HG03469 (cell line): ENCODE data around the gene COX7A2.

Source experiments
- ATAC-seq: cut with Tn5 transposase; IDR thresholded peaks from one replicate; pipeline ENCODE4 v1.9.1; 2021; ENCODE audit warnings: mild to moderate bottlenecking, moderate library complexity, moderate number of reproducible peaks; ENCODE audit not compliant: unreplicated experiment

COX7A2 gene, protein sequence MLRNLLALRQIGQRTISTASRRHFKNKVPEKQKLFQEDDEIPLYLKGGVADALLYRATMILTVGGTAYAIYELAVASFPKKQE

GRCh38 chr6:75243333-75244062, at the start of gene COX7A2:
COX7A2 (minus strand) TSS chr6:75243801; CDS start chr6:75243734, 67 bp downstream.
- peak; percentile 97 for ATAC-seq

DNA sequence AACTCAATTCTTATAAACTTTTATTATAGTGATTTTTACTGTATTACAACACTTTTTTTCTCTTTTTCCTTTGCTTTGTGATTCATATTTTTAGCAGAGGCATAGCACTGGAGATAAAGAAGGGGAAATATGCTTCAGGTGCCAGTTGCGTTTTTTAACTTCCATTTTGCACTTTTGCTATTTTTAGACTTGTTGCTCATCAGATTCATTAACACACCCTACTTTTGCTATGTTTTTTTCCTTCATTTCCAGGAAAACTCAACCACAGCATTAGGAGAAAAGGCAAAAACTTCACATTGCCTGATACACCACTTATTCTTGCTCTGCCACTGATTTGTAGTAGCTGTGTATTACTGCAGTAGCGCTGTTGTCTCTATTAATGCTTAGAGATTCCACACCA, 49.0 kb upstream of the COX7A2 start:
- no peak for ATAC-seq

DNA sequence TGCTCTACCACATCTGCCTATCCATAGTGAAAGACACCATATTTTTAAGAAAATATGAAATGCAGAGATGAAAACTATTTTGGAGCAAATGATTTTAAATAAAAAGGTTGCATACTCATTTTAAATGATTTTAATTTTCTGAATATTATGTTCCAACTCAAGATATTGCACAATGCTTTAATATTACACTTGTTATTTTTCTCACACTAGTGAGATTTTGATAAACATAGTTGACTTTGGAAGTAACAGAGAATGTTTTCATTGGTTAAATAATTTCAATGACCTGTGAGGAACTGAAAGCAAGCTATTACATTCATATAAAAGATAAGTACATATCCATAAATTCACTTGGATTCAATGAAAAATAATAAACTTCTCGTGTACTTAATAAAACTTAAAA, 48.1 kb upstream of the COX7A2 start:
- ATAC-seq, result no peak

- ATAC-seq, result no peak
These were observed 47.7 kb upstream of the COX7A2 start for GRCh38 chr6:75291331-75291730.

GRCh38 chr6:75290136-75290945, 46.7 kb upstream of the COX7A2 start:
- no peak for ATAC-seq

GRCh38 chr6:75288023-75288422, 44.4 kb upstream of the COX7A2 start:
- no peak for ATAC-seq

DNA sequence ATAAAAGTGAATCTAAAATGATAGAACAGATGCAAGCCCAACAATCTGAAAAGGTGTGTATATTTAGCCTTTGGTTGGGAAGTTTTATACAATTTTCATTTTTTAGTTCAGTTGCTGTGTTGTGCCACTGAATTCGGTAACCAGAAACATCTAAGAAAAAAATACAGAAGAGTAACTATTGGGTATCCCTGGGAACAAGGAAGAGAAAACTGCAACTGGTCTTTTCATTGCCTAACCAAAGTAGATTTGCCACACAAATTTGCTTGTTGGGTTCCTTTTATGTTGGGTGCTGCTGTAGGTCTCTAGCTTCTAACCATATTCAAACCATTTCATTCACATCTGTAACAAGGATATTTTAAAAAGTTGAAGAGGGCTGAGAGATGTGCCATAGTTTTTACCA, 43.8 kb upstream of the COX7A2 start:
- no peak for ATAC-seq

- no peak for ATAC-seq
These were observed 43.4 kb upstream of the COX7A2 start for GRCh38 chr6:75286955-75287354.

GRCh38 chr6:75285283-75285639, 41.7 kb upstream of the COX7A2 start:
- ATAC-seq, result no peak

- peak; percentile 83 for ATAC-seq
These were observed 41.2 kb upstream of the COX7A2 start, which contains the start of gene TMEM30A for GRCh38 chr6:75284632-75285282. TMEM30A (minus strand) TSS chr6:75284792; CDS start chr6:75284638, 154 bp downstream.

GRCh38 chr6:75283907-75284631, 40.5 kb upstream of the COX7A2 start:
- peak; percentile 5 for ATAC-seq

GRCh38 chr6:75282706-75283105, 39.1 kb upstream of the COX7A2 start:
- no peak for ATAC-seq

GRCh38 chr6:75281653-75282052, 38.1 kb upstream of the COX7A2 start:
- peak; percentile 17 for ATAC-seq

DNA sequence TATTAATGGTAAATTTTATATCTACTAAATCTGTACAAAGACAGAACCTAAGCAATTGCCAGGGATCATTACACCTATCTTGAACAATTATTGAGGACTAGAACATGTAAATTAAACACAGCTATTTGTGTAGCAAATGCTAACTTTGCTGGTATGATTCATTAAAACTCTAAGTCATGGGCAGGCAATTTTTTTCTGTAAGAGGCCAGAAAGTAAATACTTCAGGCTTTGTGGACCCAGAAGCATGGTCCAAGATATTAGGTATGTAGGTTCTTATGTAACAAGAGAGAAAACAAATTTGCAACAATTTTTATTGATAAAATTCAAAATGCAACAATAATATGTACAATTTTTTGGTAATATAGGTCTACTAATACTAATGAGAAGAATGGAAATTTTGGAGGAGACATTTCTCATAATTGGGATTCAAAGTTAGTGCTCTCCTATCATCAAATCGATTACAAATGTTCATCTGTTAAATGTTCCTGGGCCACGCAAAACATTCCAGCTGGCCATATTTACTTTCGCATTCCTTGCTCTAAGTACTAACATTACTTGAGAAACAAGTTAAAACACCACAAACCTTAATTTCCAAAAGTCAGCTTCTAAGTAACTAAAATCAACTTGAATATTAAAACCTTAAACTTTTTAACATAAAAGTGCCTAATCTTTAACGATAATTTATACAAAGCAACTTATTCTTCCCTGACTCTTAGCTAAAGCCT, 36.7 kb upstream of the COX7A2 start:
- no peak for ATAC-seq

DNA sequence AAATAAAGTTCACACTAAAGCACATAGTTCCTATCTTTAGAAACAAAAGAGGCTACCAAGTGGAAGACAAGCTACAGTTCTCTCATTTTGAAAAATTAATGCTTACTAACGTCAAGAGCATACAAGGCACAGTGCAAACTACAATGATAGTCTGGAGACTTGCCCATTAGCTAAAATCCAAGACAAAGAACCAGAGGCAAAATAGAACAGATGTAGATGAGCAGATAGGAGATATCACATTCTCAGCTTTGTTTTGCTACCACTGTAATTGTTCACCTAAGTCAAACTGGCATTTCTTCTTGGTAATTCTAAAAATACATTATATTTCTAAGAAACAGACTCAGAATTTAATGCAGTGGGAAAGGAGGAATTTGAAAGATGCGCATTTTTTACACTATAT, 35.8 kb upstream of the COX7A2 start:
- no peak for ATAC-seq

DNA sequence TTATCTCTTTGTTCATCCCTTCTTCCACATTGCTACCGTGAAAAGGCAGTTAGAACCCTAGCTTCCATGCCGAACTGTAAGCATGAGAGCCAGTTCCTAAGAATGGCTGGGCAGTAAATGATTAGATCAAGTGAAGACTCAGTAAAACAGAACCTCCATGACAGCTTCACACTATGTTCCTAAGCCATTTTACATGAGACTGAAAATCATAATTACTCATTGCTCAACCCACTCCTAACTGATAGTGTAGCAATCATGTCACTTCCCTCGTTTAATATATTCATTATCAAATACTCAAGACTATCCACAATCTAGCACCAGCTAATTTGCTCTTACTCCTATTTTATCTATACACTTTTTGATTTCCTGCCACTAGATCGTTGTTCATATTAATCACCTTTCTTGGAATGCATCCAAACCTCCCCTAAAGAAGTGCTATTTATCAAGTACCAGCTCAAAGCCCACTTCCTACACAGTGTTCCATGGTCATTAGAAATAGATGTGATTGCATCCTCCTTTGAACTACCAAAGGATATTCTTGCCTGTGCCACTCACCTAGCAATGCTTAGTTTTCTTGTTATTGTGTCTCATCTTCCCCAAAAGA, 35.0 kb upstream of the COX7A2 start:
- ATAC-seq, result no peak

DNA sequence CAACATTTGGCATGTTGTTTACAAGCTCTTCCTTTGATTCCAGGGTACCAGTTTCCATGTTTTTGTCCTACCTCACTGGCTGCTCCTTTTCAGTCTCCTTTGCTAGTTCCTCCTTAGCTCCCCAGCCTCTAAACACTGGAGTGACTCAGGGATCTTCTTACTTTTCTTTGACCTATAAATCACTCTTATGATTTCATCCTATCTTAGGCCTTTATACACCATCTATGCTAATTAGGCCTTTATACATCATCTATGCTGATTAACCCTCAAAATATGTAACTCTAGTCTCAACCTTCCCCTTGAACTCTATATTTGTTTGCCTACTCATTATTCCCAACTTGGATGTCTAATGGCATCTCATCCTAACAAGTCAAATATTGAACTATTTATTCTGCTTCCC, 31.5 kb upstream of the COX7A2 start:
- ATAC-seq, result no peak

- no peak for ATAC-seq
These were observed 29.4 kb upstream of the COX7A2 start for GRCh38 chr6:75273009-75273408.

GRCh38 chr6:75272145-75272840, 28.7 kb upstream of the COX7A2 start:
- ATAC-seq, result no peak
